Measurements from ENCODE around the gene CRTC1. TPM values are rescaled to one million over a fixed set of nuclear protein-coding genes. Genes with fewer than 3 reads are reported as not detected.

The CRTC1 gene, protein sequence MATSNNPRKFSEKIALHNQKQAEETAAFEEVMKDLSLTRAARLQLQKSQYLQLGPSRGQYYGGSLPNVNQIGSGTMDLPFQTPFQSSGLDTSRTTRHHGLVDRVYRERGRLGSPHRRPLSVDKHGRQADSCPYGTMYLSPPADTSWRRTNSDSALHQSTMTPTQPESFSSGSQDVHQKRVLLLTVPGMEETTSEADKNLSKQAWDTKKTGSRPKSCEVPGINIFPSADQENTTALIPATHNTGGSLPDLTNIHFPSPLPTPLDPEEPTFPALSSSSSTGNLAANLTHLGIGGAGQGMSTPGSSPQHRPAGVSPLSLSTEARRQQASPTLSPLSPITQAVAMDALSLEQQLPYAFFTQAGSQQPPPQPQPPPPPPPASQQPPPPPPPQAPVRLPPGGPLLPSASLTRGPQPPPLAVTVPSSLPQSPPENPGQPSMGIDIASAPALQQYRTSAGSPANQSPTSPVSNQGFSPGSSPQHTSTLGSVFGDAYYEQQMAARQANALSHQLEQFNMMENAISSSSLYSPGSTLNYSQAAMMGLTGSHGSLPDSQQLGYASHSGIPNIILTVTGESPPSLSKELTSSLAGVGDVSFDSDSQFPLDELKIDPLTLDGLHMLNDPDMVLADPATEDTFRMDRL
- 3.7 and 5.5 TPM in 2 replicates for total RNA-seq (2014; rRNA removed; shearing (Covaris generic); ENCODE audit: low replicate concordance)

GRCh38 chr19:18683109-18683957 lies at the start of gene CRTC1:
TSS of gene CRTC1 (plus strand) at chr19:18683680. CDS start at chr19:18683703, 23 bp downstream.
- Histone ChIP-seq H3K4me2 (ENCODE audit: low read depth, low read length, poor library complexity, severe bottlenecking) (peak within 1 kb of the TSS; percentile 96), H3K27me3 (ENCODE audit: low read length) (no peaks in the 10 kb centered on the region), H3K9ac (ENCODE audit: low read length) (peak within 1 kb of the TSS; percentile 86), H3K9me3 (ENCODE audit: low read length) (no peaks in the 10 kb centered on the region), H2AFZ (ENCODE audit: low read length) (peak within 1 kb of the TSS; percentile 95), H3K79me2 (ENCODE audit: low read length) (peaks cover 8% of the 10 kb centered on the region; the same call in 1 of the 2 replicates), H4K20me1 (ENCODE audit: insufficient read depth, low read depth, low read length) (peaks cover 8% of the 10 kb centered on the region), H3K4me3 (ENCODE audit: low read length) (peak within 1 kb of the TSS; percentile 91), H3K36me3 (ENCODE audit: insufficient read depth, low read length) (no peaks in the 10 kb centered on the region), H3K4me1 (ENCODE audit: low read length) (peaks cover 20% of the 10 kb centered on the region), H3K9me2 (replicated peaks; ENCODE audit: insufficient read depth, low read length) (no peaks in the 10 kb centered on the region), H3K27ac (ENCODE audit: low read length) (no peak within 1 kb of the TSS)
- peak; percentile 97 for DNase-seq

DNA sequence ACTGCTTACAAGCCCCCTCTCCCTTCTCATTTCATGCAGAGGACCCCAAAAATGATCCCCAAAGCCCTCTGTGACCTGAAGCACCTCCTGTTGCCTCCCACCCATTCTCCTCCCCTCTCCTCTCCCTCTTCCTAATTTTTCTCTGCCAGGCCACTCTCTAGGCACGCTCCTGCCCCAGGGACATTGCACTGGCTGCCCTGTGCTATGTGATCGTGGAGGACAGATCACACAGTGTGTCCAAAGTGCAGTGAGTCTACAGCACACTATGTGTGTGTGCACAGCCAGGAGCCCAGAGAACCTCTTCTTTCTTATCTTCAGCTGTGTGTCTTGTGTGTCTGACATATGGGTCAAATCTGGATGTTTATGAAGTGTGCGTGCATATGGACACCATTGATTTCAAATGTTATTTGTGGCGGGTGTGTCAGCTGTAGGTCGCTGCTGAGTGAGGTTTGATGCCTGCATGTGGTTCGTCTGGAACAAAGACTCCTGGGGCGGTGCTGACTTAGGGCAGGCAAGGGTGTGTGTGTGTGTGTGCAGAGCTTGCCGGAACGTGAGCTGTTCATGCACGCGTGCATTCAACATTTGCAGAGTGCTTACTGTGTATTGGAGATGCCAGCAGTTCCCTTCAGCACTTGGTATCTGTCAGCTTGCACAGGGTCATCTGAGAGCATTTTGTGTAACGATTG lies 48.7 kb upstream of the CRTC1 start:
- H3K9me3 ChIP-seq (ENCODE audit: low read length) = no peaks in the 10 kb centered on the region
- no peak overlapping the region for H2AFZ ChIP-seq (ENCODE audit: low read length)
- H3K79me2 ChIP-seq (ENCODE audit: low read length) = peaks cover 15% of the 10 kb centered on the region; the same call in 1 of the 2 replicates
- H3K4me1 ChIP-seq (ENCODE audit: low read length) = peaks cover 16% of the 10 kb centered on the region
- H3K27me3 ChIP-seq (ENCODE audit: low read length) = no peaks in the 10 kb centered on the region
- H3K4me2 ChIP-seq (ENCODE audit: low read depth, low read length, poor library complexity, severe bottlenecking) = no peak overlapping the region
- DNase-seq = no peak
- no peaks in the 10 kb centered on the region for H3K9me2 ChIP-seq (replicated peaks; ENCODE audit: insufficient read depth, low read length)
- no peaks in the 10 kb centered on the region; the same call in 1 of the 2 replicates for H4K20me1 ChIP-seq (ENCODE audit: insufficient read depth, low read depth, low read length)
- no peaks in the 10 kb centered on the region for H3K36me3 ChIP-seq (ENCODE audit: insufficient read depth, low read length)
- H3K27ac ChIP-seq (ENCODE audit: low read length) = no peak overlapping the region
- no peak overlapping the region for H3K4me3 ChIP-seq (ENCODE audit: low read length)
- H3K9ac ChIP-seq (ENCODE audit: low read length) = no peak overlapping the region

- H3K9me3 ChIP-seq (ENCODE audit: low read length) = no peaks in the 10 kb centered on the region
- H3K27ac ChIP-seq (ENCODE audit: low read length) = no peak overlapping the region
- H3K9me2 ChIP-seq (replicated peaks; ENCODE audit: insufficient read depth, low read length) = no peaks in the 10 kb centered on the region
- no peak for DNase-seq
- no peaks in the 10 kb centered on the region for H3K36me3 ChIP-seq (ENCODE audit: insufficient read depth, low read length)
- no peak overlapping the region for H3K9ac ChIP-seq (ENCODE audit: low read length)
- H3K27me3 ChIP-seq (ENCODE audit: low read length) = no peaks in the 10 kb centered on the region
- no peaks in the 10 kb centered on the region; the same call in 1 of the 2 replicates for H4K20me1 ChIP-seq (ENCODE audit: insufficient read depth, low read depth, low read length)
- H3K79me2 ChIP-seq (ENCODE audit: low read length) = peaks cover 15% of the 10 kb centered on the region; the same call in 1 of the 2 replicates
- H3K4me3 ChIP-seq (ENCODE audit: low read length) = no peak overlapping the region
- H3K4me1 ChIP-seq (ENCODE audit: low read length) = peaks cover 16% of the 10 kb centered on the region
- H2AFZ ChIP-seq (ENCODE audit: low read length) = no peak overlapping the region
- H3K4me2 ChIP-seq (ENCODE audit: low read depth, low read length, poor library complexity, severe bottlenecking) = no peak overlapping the region
Observed at GRCh38 chr19:18635831-18636182, 47.7 kb upstream of the CRTC1 start.

DNA sequence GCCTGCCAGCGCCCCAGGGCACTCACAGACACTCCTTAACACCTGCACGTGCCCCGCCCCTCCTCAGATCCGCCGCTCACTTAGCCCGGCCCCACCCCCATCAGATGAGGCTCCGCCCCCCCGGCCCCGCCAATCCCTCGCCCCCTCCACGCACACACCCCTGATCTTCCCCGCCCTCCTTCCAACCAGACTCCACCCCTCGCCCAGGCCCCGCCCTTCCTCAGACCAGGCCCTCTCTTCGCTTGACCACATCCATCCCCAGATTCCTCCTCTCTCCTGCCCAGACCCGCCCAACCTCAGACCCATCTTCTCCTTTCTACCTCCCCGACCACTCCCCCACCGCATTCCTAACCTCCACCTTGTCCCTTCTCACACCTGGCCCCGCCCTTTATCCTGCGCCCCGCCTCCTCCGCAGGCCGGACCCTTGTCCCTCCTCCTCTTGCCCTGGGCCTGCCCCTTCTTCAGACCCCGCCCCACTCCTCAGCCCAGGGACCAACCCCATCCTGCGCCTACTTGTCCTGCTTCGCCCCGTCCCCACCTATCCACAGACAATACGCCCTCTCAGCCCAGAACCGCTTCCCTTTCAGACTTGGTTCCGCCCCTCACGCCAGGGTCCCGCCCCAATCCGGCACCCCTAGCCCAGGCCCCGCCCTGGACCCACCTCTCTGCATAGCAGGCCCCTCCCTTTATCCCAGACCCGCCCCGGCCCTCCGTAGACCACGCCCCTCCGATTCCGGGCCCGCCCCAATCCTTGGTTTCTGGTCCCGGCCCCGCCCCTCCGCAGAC lies 47.1 kb upstream of the CRTC1 start:
- Histone ChIP-seq H3K79me2 (ENCODE audit: low read length) (peaks cover 15% of the 10 kb centered on the region; the same call in 1 of the 2 replicates), H3K27ac (ENCODE audit: low read length) (no peak overlapping the region), H3K9me3 (ENCODE audit: low read length) (no peaks in the 10 kb centered on the region), H3K9ac (ENCODE audit: low read length) (peak overlapping the region; percentile 91), H3K4me1 (ENCODE audit: low read length) (peaks cover 16% of the 10 kb centered on the region), H3K4me3 (ENCODE audit: low read length) (peak overlapping the region; percentile 92), H4K20me1 (ENCODE audit: insufficient read depth, low read depth, low read length) (no peaks in the 10 kb centered on the region; the same call in 1 of the 2 replicates), H3K36me3 (ENCODE audit: insufficient read depth, low read length) (no peaks in the 10 kb centered on the region), H3K9me2 (replicated peaks; ENCODE audit: insufficient read depth, low read length) (no peaks in the 10 kb centered on the region), H2AFZ (ENCODE audit: low read length) (peak overlapping the region; percentile 85; the same call in 1 of the 2 replicates), H3K27me3 (ENCODE audit: low read length) (no peaks in the 10 kb centered on the region), H3K4me2 (ENCODE audit: low read depth, low read length, poor library complexity, severe bottlenecking) (peak overlapping the region; percentile 91)
- peak; percentile 99 for DNase-seq

DNA sequence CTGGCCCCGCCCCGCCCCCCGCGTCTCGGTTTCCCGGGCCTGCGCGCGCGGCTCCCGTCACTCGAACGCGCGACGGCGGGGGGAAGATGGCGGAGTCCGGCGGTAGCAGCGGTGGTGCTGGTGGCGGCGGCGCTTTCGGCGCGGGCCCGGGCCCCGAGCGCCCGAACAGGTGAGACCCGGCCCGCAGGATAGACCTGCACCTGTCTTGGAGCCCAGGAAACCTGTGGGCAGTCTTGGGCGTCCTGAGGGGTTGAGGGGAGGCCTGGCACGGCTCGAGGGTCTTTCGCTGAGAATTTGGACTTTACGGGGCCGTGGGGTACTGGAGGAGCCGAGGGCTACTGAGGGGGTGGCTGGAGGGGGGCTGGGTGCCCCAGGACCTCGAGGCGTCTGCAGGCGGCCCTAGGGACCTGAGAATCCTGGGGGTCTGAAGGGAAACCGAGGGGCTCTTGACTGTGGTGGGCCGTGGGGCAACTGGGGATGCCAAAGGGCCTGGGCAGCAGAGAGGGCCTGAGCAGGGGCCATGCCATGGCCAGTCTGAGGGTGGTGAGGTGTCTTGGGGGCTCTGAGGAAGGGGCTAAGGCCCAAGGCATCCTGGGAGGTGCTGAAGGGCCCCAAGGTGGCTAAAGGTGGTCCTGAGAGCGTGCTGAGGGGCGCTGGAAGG lies 46.4 kb upstream of the CRTC1 start, which contains the start of gene KLHL26:
TSS of gene KLHL26 (plus strand) at position 60 of the 661 bp plus-strand sequence. CDS start at position 87, 27 bp downstream.
- H3K36me3 ChIP-seq (ENCODE audit: insufficient read depth, low read length) = no peaks in the 10 kb centered on the region
- peak within 1 kb of the TSS; percentile 91 for H3K9ac ChIP-seq (ENCODE audit: low read length)
- H3K4me2 ChIP-seq (ENCODE audit: low read depth, low read length, poor library complexity, severe bottlenecking) = peak within 1 kb of the TSS; percentile 91
- no peaks in the 10 kb centered on the region; the same call in 1 of the 2 replicates for H4K20me1 ChIP-seq (ENCODE audit: insufficient read depth, low read depth, low read length)
- no peaks in the 10 kb centered on the region for H3K27me3 ChIP-seq (ENCODE audit: low read length)
- no peak within 1 kb of the TSS for H3K27ac ChIP-seq (ENCODE audit: low read length)
- peak within 1 kb of the TSS; percentile 85; the same call in 1 of the 2 replicates for H2AFZ ChIP-seq (ENCODE audit: low read length)
- peak within 1 kb of the TSS; percentile 92 for H3K4me3 ChIP-seq (ENCODE audit: low read length)
- no peaks in the 10 kb centered on the region for H3K9me3 ChIP-seq (ENCODE audit: low read length)
- DNase-seq = no peak
- peaks cover 15% of the 10 kb centered on the region; the same call in 1 of the 2 replicates for H3K79me2 ChIP-seq (ENCODE audit: low read length)
- H3K9me2 ChIP-seq (replicated peaks; ENCODE audit: insufficient read depth, low read length) = no peaks in the 10 kb centered on the region
- peaks cover 16% of the 10 kb centered on the region for H3K4me1 ChIP-seq (ENCODE audit: low read length)

- no peaks in the 10 kb centered on the region for H3K36me3 ChIP-seq (ENCODE audit: insufficient read depth, low read length)
- H2AFZ ChIP-seq (ENCODE audit: low read length) = no peak overlapping the region
- no peaks in the 10 kb centered on the region for H3K9me2 ChIP-seq (replicated peaks; ENCODE audit: insufficient read depth, low read length)
- H4K20me1 ChIP-seq (ENCODE audit: insufficient read depth, low read depth, low read length) = no peaks in the 10 kb centered on the region; the same call in 1 of the 2 replicates
- H3K9me3 ChIP-seq (ENCODE audit: low read length) = no peaks in the 10 kb centered on the region
- peak overlapping the region; percentile 91 for H3K4me2 ChIP-seq (ENCODE audit: low read depth, low read length, poor library complexity, severe bottlenecking)
- peak overlapping the region; percentile 91 for H3K9ac ChIP-seq (ENCODE audit: low read length)
- H3K27me3 ChIP-seq (ENCODE audit: low read length) = no peaks in the 10 kb centered on the region
- peak overlapping the region; percentile 92 for H3K4me3 ChIP-seq (ENCODE audit: low read length)
- DNase-seq = peak; percentile 58
- H3K79me2 ChIP-seq (ENCODE audit: low read length) = peaks cover 15% of the 10 kb centered on the region; the same call in 1 of the 2 replicates
- peaks cover 16% of the 10 kb centered on the region for H3K4me1 ChIP-seq (ENCODE audit: low read length)
- H3K27ac ChIP-seq (ENCODE audit: low read length) = no peak overlapping the region
Observed at GRCh38 chr19:18637673-18638630, 45.5 kb upstream of the CRTC1 start.

Data from Karpas-422 (cell line).